HT-29 (cell line): ENCODE measurements around the gene NSMF. TPM values are rescaled to one million over a fixed set of nuclear protein-coding genes. Genes with fewer than 3 reads are reported as not detected.

Experiments used
- total RNA-seq: library from RNA; depleted of rRNA; stranded (reverse); fragments of >200 nt; shearing (Covaris generic); gene quantifications from 2 replicates; pipeline ENCODE4 v1.2.3, GENCODE V29; 2014; rRNA removed

The NSMF gene
- total RNA-seq, 1 experiment from 2014 or later, result 74.4 TPM

Other genes starting within 250 kb of the NSMF start
- gene RNF208, start 237.1 kb downstream of the NSMF start, total RNA-seq, result 0.55 and 1.7 TPM in 2 replicates
- gene CYSRT1, start 234.2 kb downstream of the NSMF start, total RNA-seq, result 1.6 and 2.4 TPM in 2 replicates
- 0.38 TPM in 1 of 2 replicates, not detected in the other for gene RNF224, start 231.8 kb downstream of the NSMF start, total RNA-seq
- gene SLC34A3, start 228.4 kb downstream of the NSMF start, total RNA-seq, result 0.15 TPM in 1 of 2 replicates, not detected in the other
- gene TUBB4B, start 218.0 kb downstream of the NSMF start, total RNA-seq, result 607 and 627 TPM in 2 replicates
- gene STPG3, start 208.0 kb downstream of the NSMF start, total RNA-seq, result not detected in 2 replicates
- 111 and 115 TPM in 2 replicates for gene NELFB, start 204.0 kb downstream of the NSMF start, total RNA-seq
- 210 and 226 TPM in 2 replicates for gene TOR4A, start 181.6 kb downstream of the NSMF start, total RNA-seq
- 107 and 116 TPM in 2 replicates for gene NRARP, start 157.1 kb downstream of the NSMF start, total RNA-seq
- 7.6 and 14.1 TPM in 2 replicates for gene EXD3, start 36.2 kb downstream of the NSMF start, total RNA-seq
- 1.5 and 3.7 TPM in 2 replicates for gene NOXA1, start 35.9 kb downstream of the NSMF start, total RNA-seq
- gene ENTPD8, start 18.0 kb downstream of the NSMF start, total RNA-seq, result 0.76 and 1.3 TPM in 2 replicates
- gene PNPLA7, start 91.1 kb upstream of the NSMF start, total RNA-seq, result 0.60 and 0.94 TPM in 2 replicates
- gene MRPL41, start 92.5 kb upstream of the NSMF start, total RNA-seq, result 175 TPM in 2 replicates
- gene DPH7, start 119.6 kb upstream of the NSMF start, total RNA-seq, result 52.5 and 54.5 TPM in 2 replicates
- gene ZMYND19, start 131.2 kb upstream of the NSMF start, total RNA-seq, result 75.9 and 78.4 TPM in 2 replicates
- 189 and 203 TPM in 2 replicates for gene ARRDC1, start 146.4 kb upstream of the NSMF start, total RNA-seq
- 76.1 and 85.4 TPM in 2 replicates for gene EHMT1, start 159.7 kb upstream of the NSMF start, total RNA-seq